H1 (cell line): Measurements from ENCODE around the gene FPGS. TPM values are rescaled to one million over a fixed set of nuclear protein-coding genes. Genes with fewer than 3 reads are reported as not detected.

Experiments
- CBX8 ChIP-seq: fragments of 300-800, 300-1000 bp; sonication (generic); IDR thresholded peaks from 2 replicates; pipeline ENCODE4 v1.7.1; 2016; ENCODE audit warnings: low read depth, low read length, borderline replicate concordance
- FOSL1 ChIP-seq: IDR thresholded peaks from 2 replicates; pipeline ENCODE4 v1.6.1; 2011; ENCODE audit warnings: mild to moderate bottlenecking, low read depth, low read length, moderate library complexity; ENCODE audit not compliant: insufficient read depth
- GABPA ChIP-seq: IDR thresholded peaks from 2 replicates; pipeline ENCODE4 v1.6.1; 2011; ENCODE audit warnings: mild to moderate bottlenecking, low read length, moderate library complexity, borderline replicate concordance; ENCODE audit not compliant: insufficient read depth
- GTF2F1 ChIP-seq: IDR thresholded peaks from 2 replicates; pipeline ENCODE4 v1.6.1; 2012; ENCODE audit warnings: low read depth, low read length, improper control_type of control experiment, borderline replicate concordance
- HDAC2 ChIP-seq, 2 experiments: fragments of 300-600 bp in 1 of 2; sonication (generic) in 1 of 2; IDR thresholded peaks; 2 replicates each; pipeline ENCODE4 v1.6.1; 2011 to 2012; ENCODE audit warnings: low read depth in 2 of 2, low read length in 2 of 2, mild to moderate bottlenecking in 2 of 2, moderate library complexity in 2 of 2, borderline replicate concordance in 1 of 2, inconsistent platforms in 1 of 2
- JUN ChIP-seq: IDR thresholded peaks from 2 replicates; pipeline ENCODE4 v1.6.1; 2011; ENCODE audit warnings: low read depth, mild to moderate bottlenecking, improper control_type of control experiment, low read length
- JUND ChIP-seq: IDR thresholded peaks from 2 replicates; pipeline ENCODE4 v1.6.1; 2011; ENCODE audit warnings: mild to moderate bottlenecking, improper control_type of control experiment, low read length
- KDM1A ChIP-seq: fragments of 200-600, 300-600 bp; sonication (generic); IDR thresholded peaks from 2 replicates; pipeline ENCODE4 v1.7.1; 2016; ENCODE audit warnings: mild to moderate bottlenecking, low read length, borderline replicate concordance
- NANOG ChIP-seq: IDR thresholded peaks from 2 replicates; pipeline ENCODE4 v1.6.1; 2011; ENCODE audit warnings: low read length, low read depth, mild to moderate bottlenecking, inconsistent platforms; ENCODE audit not compliant: insufficient read depth, poor library complexity, severe bottlenecking
- RAD21 ChIP-seq, 2 experiments: IDR thresholded peaks in 1 of 2; conservative IDR thresholded peaks in 1 of 2; 2 replicates each; pipeline ENCODE4 v1.6.1; 2011; ENCODE audit warnings: low read depth in 2 of 2, low read length in 2 of 2, improper control_type of control experiment in 1 of 2, inconsistent platforms in 1 of 2, mild to moderate bottlenecking in 1 of 2, moderate library complexity in 1 of 2
- RBBP5 ChIP-seq: IDR thresholded peaks from 2 replicates; pipeline ENCODE4 v1.7.1; 2012; ENCODE audit warnings: low read depth, mild to moderate bottlenecking, inconsistent platforms, low read length, moderate library complexity, borderline replicate concordance
- RNF2 ChIP-seq: fragments of 200-900, 300-1000 bp; sonication (generic); IDR thresholded peaks from 2 replicates; pipeline ENCODE4 v1.7.1; 2016; ENCODE audit warnings: borderline replicate concordance, low read depth, mild to moderate bottlenecking, antibody characterized with exemption, low read length; ENCODE audit not compliant: poor library complexity, severe bottlenecking; ENCODE audit errors: missing control alignments
- RXRA ChIP-seq: IDR thresholded peaks from 2 replicates; pipeline ENCODE4 v1.6.1; 2011; ENCODE audit warnings: low read depth, mild to moderate bottlenecking, low read length, moderate library complexity; ENCODE audit not compliant: insufficient read depth
- SIN3A ChIP-seq, 2 experiments: IDR thresholded peaks in 1 of 2; conservative IDR thresholded peaks in 1 of 2; 2 replicates each; pipeline ENCODE4 v1.6.1; 2011 to 2012; ENCODE audit warnings: low read length in 2 of 2, improper control_type of control experiment in 1 of 2, low read depth in 1 of 2, mild to moderate bottlenecking in 1 of 2
- SIRT6 ChIP-seq: IDR thresholded peaks from one replicate; pipeline ENCODE4 v1.7.1; 2012; ENCODE audit warnings: low read length, inconsistent platforms
- polyA plus RNA-seq, 7 experiments: library from polyadenylated mRNA; depleted of rRNA in 3 of 7; stranded (reverse) in 5 of 7; unstranded in 2 of 7; fragments of >200 nt in 5 of 7; fragments of 200-250 nt in 2 of 7; gene quantifications; 1 replicate in 5 of 7; 2 replicates in 1 of 7; 4 replicates in 1 of 7; pipeline versions ENCODE4 v1.2.1 to v1.2.3, GENCODE V29; 2011 to 2013; ENCODE audit warnings: missing spikeins in 2 of 7, mixed read lengths in 2 of 7
- total RNA-seq: library from RNA; stranded (reverse); fragmentation: NEBNext Ultra II Directional; extraction: Animal tissue kit (Norgen Biotek cat#: 25700); gene quantifications from 2 replicates; pipeline ENCODE4 v1.2.1, GENCODE V29; 2021
- TF ChIP-seq, protein P1 (sequence below): IDR thresholded peaks from 2 replicates; pipeline ENCODE4 v1.6.1; 2011; ENCODE audit warnings: low read depth, mild to moderate bottlenecking, low read length; ENCODE audit not compliant: insufficient read depth
- TF ChIP-seq, protein P2 (sequence below), 3 experiments: IDR thresholded peaks; 1 replicate in 2 of 3; 2 replicates in 1 of 3; pipeline versions ENCODE4 v1.5.1 to v1.6.1; 2011; ENCODE audit warnings: low read length in 3 of 3, mild to moderate bottlenecking in 3 of 3, inconsistent platforms in 2 of 3, low read depth in 1 of 3, moderate library complexity in 1 of 3; ENCODE audit not compliant: insufficient read depth in 1 of 3; ENCODE audit errors: control extremely low read depth in 1 of 3

Gene FPGS
- total and polyA plus RNA-seq, 2 of the 8 experiments (the other 6 are each of a cell fraction or from before 2014, with no cell fraction given): 62.4 to 83.0 TPM

DNA sequence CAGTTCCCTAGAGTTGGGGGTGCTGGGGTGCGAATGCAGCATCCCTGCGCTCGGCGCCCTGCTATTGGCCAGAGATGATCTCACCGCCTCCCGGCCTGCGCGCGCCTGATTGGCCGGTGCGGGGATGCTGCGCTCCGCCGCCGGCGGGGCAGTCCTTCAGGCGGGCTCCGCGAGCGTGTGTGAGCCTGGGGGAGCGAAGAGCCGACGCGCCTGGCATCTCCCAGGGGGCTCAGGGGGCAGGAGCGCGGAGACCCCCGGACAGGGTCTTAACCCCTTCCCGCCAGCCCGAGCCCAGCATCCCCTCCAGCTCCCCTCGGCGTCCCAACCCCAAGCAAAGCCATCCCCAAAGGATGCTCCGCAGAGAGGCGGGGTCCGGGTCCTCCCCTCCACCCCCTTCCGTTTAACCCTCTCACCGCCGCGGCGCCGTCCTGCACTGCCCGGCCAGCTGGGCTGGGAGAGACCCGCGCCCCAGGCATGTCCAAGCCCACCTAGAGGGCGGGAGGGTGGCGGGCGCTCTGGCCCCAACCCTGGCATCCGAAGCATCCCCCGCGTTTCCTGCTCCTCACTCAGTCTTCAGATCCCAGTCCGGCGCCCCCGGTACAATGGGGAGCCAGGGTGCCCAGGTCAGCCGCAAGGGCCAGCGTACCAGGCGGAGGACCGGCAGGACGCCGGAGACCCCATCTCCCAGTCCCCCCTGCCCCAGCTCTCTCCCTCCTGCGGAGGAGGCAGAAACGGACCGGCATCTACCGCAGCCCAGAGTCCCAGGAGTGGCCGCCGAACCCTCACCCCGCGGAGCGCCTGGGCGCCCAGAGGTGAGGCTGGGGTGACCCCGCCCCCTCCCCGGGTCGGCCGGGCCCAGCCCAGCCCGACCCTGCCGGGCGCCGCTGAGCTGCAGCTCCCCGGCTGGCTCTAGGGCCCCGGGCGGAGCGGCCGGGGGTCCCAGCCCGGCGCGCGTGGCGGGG lies 48.3 kb upstream of the FPGS start (continued):
- 0 out of 2 replicates have a peak, but pooled peaks have one; percentile 48 for TF ChIP-seq KDM1A
- no peak for TF ChIP-seq CBX8
- no peak for TF ChIP-seq FOSL1
- TF ChIP-seq GTF2F1: no peak
- TF ChIP-seq SIRT6: no peak
- TF ChIP-seq, protein P1, sequence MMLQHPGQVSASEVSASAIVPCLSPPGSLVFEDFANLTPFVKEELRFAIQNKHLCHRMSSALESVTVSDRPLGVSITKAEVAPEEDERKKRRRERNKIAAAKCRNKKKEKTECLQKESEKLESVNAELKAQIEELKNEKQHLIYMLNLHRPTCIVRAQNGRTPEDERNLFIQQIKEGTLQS: no peak
- peak in 1 of 2 experiments; percentile 74; a peak in 2 of 4 replicates for TF ChIP-seq SIN3A (conservative IDR thresholded peaks at IDR 0.05 in 1 of 2, IDR thresholded peaks at IDR 0.05 in 1 of 2; ENCODE audit: low read depth in 1 of 2, low read length in 2 of 2)
- TF ChIP-seq GABPA: no peak
- no peak for TF ChIP-seq RNF2
- TF ChIP-seq JUN: peak; percentile 77
- TF ChIP-seq, protein P2, sequence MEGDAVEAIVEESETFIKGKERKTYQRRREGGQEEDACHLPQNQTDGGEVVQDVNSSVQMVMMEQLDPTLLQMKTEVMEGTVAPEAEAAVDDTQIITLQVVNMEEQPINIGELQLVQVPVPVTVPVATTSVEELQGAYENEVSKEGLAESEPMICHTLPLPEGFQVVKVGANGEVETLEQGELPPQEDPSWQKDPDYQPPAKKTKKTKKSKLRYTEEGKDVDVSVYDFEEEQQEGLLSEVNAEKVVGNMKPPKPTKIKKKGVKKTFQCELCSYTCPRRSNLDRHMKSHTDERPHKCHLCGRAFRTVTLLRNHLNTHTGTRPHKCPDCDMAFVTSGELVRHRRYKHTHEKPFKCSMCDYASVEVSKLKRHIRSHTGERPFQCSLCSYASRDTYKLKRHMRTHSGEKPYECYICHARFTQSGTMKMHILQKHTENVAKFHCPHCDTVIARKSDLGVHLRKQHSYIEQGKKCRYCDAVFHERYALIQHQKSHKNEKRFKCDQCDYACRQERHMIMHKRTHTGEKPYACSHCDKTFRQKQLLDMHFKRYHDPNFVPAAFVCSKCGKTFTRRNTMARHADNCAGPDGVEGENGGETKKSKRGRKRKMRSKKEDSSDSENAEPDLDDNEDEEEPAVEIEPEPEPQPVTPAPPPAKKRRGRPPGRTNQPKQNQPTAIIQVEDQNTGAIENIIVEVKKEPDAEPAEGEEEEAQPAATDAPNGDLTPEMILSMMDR (IDR thresholded peaks at IDR 0.05; ENCODE audit: control extremely low read depth in 1 of 3, insufficient read depth in 1 of 3, low read depth in 1 of 3, low read length in 3 of 3): no peak
- TF ChIP-seq HDAC2 (IDR thresholded peaks at IDR 0.05; ENCODE audit: borderline replicate concordance in 1 of 2, low read depth in 2 of 2, low read length in 2 of 2): no peak; a peak in 1 of 4 replicates
- TF ChIP-seq RXRA: no peak
- peak; percentile 72; the same call in 1 of the 2 replicates for TF ChIP-seq JUND
- TF ChIP-seq NANOG: no peak
- peak; percentile 47; the same call in 1 of the 2 replicates for TF ChIP-seq RBBP5
- TF ChIP-seq RAD21 (IDR thresholded peaks at IDR 0.05 in 1 of 2, conservative IDR thresholded peaks at IDR 0.05 in 1 of 2; ENCODE audit: low read depth in 2 of 2, low read length in 2 of 2): no peak
